SK-N-SH (cell line): ENCODE measurements around the gene TERT. TPM values are rescaled to one million over a fixed set of nuclear protein-coding genes. Genes with fewer than 3 reads are reported as not detected.

Source experiments
- CTCF ChIA-PET: fragments of 300-600, 350-600 bp; formaldehyde crosslinking; extraction: SDS; loops from one replicate; lab custom pipeline; 2021; lab: Yijun Ruan, JAX
- POLR2A ChIA-PET: fragments of 350-600 bp; sonication (Branson Sonifier 250); formaldehyde crosslinking; extraction: SDS; loops from one replicate; lab custom pipeline; 2020; ENCODE audit warnings: antibody characterized with exemption, inconsistent platforms; lab: Yijun Ruan, JAX
- DNase-seq: peaks from one replicate; pipeline ENCODE4 v3.0.0; 2012
- H2AFZ ChIP-seq: fragments of 200-600 bp; sonication (generic); 2 replicates; pipeline ENCODE4 v1.8.1; 2016; ENCODE audit warnings: antibody characterized with exemption, mild to moderate bottlenecking, low read depth
- H3F3A ChIP-seq: fragments of 200-600 bp; sonication (generic); replicated peaks from 2 replicates; pipeline ENCODE3; 2016; ENCODE audit warnings: antibody characterized with exemption, mild to moderate bottlenecking; ENCODE audit not compliant: insufficient read depth
- H3K27ac ChIP-seq, 2 experiments: fragments of 200-500 bp in 1 of 2; fragments of 200-600 bp in 1 of 2; sonication (Bioruptor generic) in 1 of 2; sonication (generic), shearing (Covaris generic) in 1 of 2; 2 replicates each; pipeline versions ENCODE4 v1.5.1 to v1.6.1; 2014 to 2016; ENCODE audit warnings: low read depth in 2 of 2, inconsistent platforms in 1 of 2, low read length in 1 of 2, mild to moderate bottlenecking in 1 of 2, mixed read lengths in 1 of 2
- H3K27me3 ChIP-seq: fragments of 200-600 bp; sonication (generic), shearing (Covaris generic); 2 replicates; pipeline ENCODE4 v1.6.1; 2016; ENCODE audit warnings: mixed run types; ENCODE audit not compliant: insufficient read depth
- H3K36me3 ChIP-seq, 2 experiments: fragments of 200-500 bp in 1 of 2; fragments of 200-600 bp in 1 of 2; sonication (Bioruptor generic) in 1 of 2; sonication (generic) in 1 of 2; replicated peaks in 1 of 2; 2 replicates each; pipeline versions ENCODE3 to v1.5.1; 2014 to 2016; ENCODE audit warnings: low read length in 1 of 2, mild to moderate bottlenecking in 1 of 2; ENCODE audit not compliant: insufficient read depth in 2 of 2, control insufficient read depth in 1 of 2
- H3K4me1 ChIP-seq, 2 experiments: fragments of 200-500 bp in 1 of 2; fragments of 200-600 bp in 1 of 2; sonication (Bioruptor generic) in 1 of 2; sonication (generic), shearing (Covaris generic) in 1 of 2; 2 replicates each; pipeline versions ENCODE4 v1.5.1 to v1.6.1; 2014 to 2016; ENCODE audit warnings: low read depth in 1 of 2, low read length in 1 of 2, mixed run types in 1 of 2; ENCODE audit not compliant: insufficient read depth in 2 of 2, control insufficient read depth in 1 of 2
- H3K4me2 ChIP-seq: fragments of 200-600 bp; sonication (generic), shearing (Covaris generic); 2 replicates; pipeline ENCODE4 v1.6.1; 2017; ENCODE audit warnings: mixed run types
- H3K4me3 ChIP-seq, 2 experiments: fragments of 200-500 bp in 1 of 2; fragments of 200-600 bp in 1 of 2; sonication (Bioruptor generic) in 1 of 2; sonication (generic), shearing (Covaris generic) in 1 of 2; 2 replicates each; pipeline versions ENCODE4 v1.5.1 to v1.8.1; 2014 to 2016; ENCODE audit warnings: low read depth in 2 of 2, inconsistent platforms in 1 of 2, low read length in 1 of 2, mild to moderate bottlenecking in 1 of 2, mixed read lengths in 1 of 2, moderate library complexity in 1 of 2
- H3K79me2 ChIP-seq: fragments of 200-600 bp; sonication (generic); 2 replicates; pipeline ENCODE4 v1.8.1; 2017; ENCODE audit warnings: mild to moderate bottlenecking; ENCODE audit not compliant: insufficient read depth
- H3K9ac ChIP-seq: fragments of 200-600 bp; sonication (generic); 2 replicates; pipeline ENCODE4 v1.6.1; 2017; ENCODE audit warnings: mixed run types
- H3K9me2 ChIP-seq: fragments of 200-600 bp; sonication (generic); 2 replicates; pipeline ENCODE4 v1.6.1; 2017; ENCODE audit warnings: mixed run types
- H3K9me3 ChIP-seq: fragments of 200-600 bp; sonication (generic); 2 replicates; pipeline ENCODE4 v1.6.1; 2017; ENCODE audit warnings: mixed run types, mild to moderate bottlenecking, moderate library complexity
- H4K20me1 ChIP-seq: fragments of 200-600 bp; sonication (generic); 2 replicates; pipeline ENCODE4 v1.6.1; 2017; ENCODE audit warnings: mild to moderate bottlenecking, mixed run types; ENCODE audit not compliant: insufficient read depth
- EP300 ChIP-seq, 2 experiments: IDR thresholded peaks; 2 replicates each; pipeline versions ENCODE4 v1.4.0 to v1.6.1; 2012; ENCODE audit warnings: borderline replicate concordance in 1 of 2, low read depth in 1 of 2, low read length in 1 of 2
- EZH2phosphoT487 ChIP-seq: fragments of 200-600 bp; sonication (generic); IDR thresholded peaks from 2 replicates; pipeline ENCODE4 v1.6.1; 2017; ENCODE audit warnings: low read depth, mixed run types, mild to moderate bottlenecking, antibody characterized with exemption, moderate library complexity, borderline replicate concordance
- FOSL2 ChIP-seq: IDR thresholded peaks from 2 replicates; pipeline ENCODE4 v1.4.0; 2012; ENCODE audit warnings: low read depth, mild to moderate bottlenecking, moderate library complexity, borderline replicate concordance
- GATA2 ChIP-seq: sonication (generic); formaldehyde crosslinking; IDR thresholded peaks from 2 replicates; pipeline ENCODE4 v1.5.0; 2020; ENCODE audit warnings: mild to moderate bottlenecking, missing genetic modification reagents
- IRF3 ChIP-seq: fragments of 150-350 bp; IDR thresholded peaks from 2 replicates; pipeline ENCODE4 v1.6.1; 2016; ENCODE audit warnings: mild to moderate bottlenecking, low read depth, low read length
- NFIC ChIP-seq: IDR thresholded peaks from 2 replicates; pipeline ENCODE4 v1.4.0; 2012; ENCODE audit warnings: borderline replicate concordance
- NRF1 ChIP-seq: IDR thresholded peaks from 2 replicates; pipeline ENCODE4 v1.6.1; 2012; ENCODE audit warnings: low read depth, mild to moderate bottlenecking, low read length
- RAD21 ChIP-seq: IDR thresholded peaks from 2 replicates; pipeline ENCODE4 v1.6.1; 2012; ENCODE audit warnings: mild to moderate bottlenecking, low read length
- RCOR1 ChIP-seq: fragments of 150-350 bp; IDR thresholded peaks from 2 replicates; pipeline ENCODE4 v1.6.1; 2017; ENCODE audit warnings: antibody characterized with exemption, low read length
- REST ChIP-seq: IDR thresholded peaks from 2 replicates; pipeline ENCODE4 v1.6.1; 2012; ENCODE audit warnings: mild to moderate bottlenecking, low read depth, low read length, moderate library complexity
- RFX5 ChIP-seq: IDR thresholded peaks from 2 replicates; pipeline ENCODE4 v1.6.1; 2012; ENCODE audit warnings: mild to moderate bottlenecking, improper control_type of control experiment, low read length
- RXRA ChIP-seq: IDR thresholded peaks from 2 replicates; pipeline ENCODE4 v1.4.0; 2012; ENCODE audit warnings: low read depth, mild to moderate bottlenecking, borderline replicate concordance
- SMC3 ChIP-seq: IDR thresholded peaks from 2 replicates; pipeline ENCODE4 v1.6.1; 2012; ENCODE audit warnings: low read depth, low read length, improper control_type of control experiment
- WGBS: methylation state at CpG from one replicate; pipeline ENCODE4 v1.1.6; 2017; ENCODE audit warnings: low lambda C conversion rate; 5-methylcytosine and 5-hydroxymethylcytosine counted together
- polyA plus RNA-seq, 3 experiments: library from polyadenylated mRNA; depleted of rRNA; stranded (reverse); fragments of >200 nt; gene quantifications; 2 replicates each; pipeline ENCODE4 v1.2.3, GENCODE V29; 2012
- TF ChIP-seq, protein P1 (sequence below): IDR thresholded peaks from 2 replicates; pipeline ENCODE4 v1.4.0; 2012; ENCODE audit warnings: low read depth, borderline replicate concordance
- TF ChIP-seq, protein P2 (sequence below): IDR thresholded peaks from 2 replicates; pipeline ENCODE4 v1.4.0; 2012; ENCODE audit warnings: low read depth, borderline replicate concordance

Gene TERT
- polyA plus RNA-seq, 1 of the 3 experiments (the other 2 are of a cell fraction), result 2.4 TPM

GRCh38 chr5:1264211-1264610, 30.7 kb downstream of the TERT start:
- Histone ChIP-seq H3K9ac (no peak overlapping the region), H3K4me1 (no peaks in the 10 kb centered on the region), H3K9me2 (no peaks in the 10 kb centered on the region), H3K4me3 (no peak overlapping the region), H3K9me3 (no peaks in the 10 kb centered on the region; the same call in 1 of the 2 replicates), H3F3A (no peaks in the 10 kb centered on the region), H4K20me1 (no peaks in the 10 kb centered on the region), H3K4me2 (no peak overlapping the region), H2AFZ (no peak overlapping the region), H3K27ac (no peak overlapping the region), H3K27me3 (no peaks in the 10 kb centered on the region; the same call in 1 of the 2 replicates), H3K79me2 (no peaks in the 10 kb centered on the region), H3K36me3 (no peaks in the 10 kb centered on the region)
- ChIA-PET CTCF (no interaction called here), POLR2A (no interaction called here)
- WGBS, result 67% methylated on average over 11 of the region's 18 CpGs
- TF ChIP-seq EP300 (IDR thresholded peaks at IDR 0.05; ENCODE audit: borderline replicate concordance in 1 of 2, low read depth in 1 of 2, low read length in 1 of 2) (no peak), RCOR1 (no peak), RFX5 (no peak), EZH2phosphoT487 (no peak), RAD21 (no peak), NRF1 (no peak), NFIC (no peak), REST (no peak), GATA2 (no peak)
- TF ChIP-seq, protein P1, sequence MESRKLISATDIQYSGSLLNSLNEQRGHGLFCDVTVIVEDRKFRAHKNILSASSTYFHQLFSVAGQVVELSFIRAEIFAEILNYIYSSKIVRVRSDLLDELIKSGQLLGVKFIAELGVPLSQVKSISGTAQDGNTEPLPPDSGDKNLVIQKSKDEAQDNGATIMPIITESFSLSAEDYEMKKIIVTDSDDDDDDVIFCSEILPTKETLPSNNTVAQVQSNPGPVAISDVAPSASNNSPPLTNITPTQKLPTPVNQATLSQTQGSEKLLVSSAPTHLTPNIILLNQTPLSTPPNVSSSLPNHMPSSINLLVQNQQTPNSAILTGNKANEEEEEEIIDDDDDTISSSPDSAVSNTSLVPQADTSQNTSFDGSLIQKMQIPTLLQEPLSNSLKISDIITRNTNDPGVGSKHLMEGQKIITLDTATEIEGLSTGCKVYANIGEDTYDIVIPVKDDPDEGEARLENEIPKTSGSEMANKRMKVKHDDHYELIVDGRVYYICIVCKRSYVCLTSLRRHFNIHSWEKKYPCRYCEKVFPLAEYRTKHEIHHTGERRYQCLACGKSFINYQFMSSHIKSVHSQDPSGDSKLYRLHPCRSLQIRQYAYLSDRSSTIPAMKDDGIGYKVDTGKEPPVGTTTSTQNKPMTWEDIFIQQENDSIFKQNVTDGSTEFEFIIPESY, result no peak
- TF ChIP-seq, protein P2, sequence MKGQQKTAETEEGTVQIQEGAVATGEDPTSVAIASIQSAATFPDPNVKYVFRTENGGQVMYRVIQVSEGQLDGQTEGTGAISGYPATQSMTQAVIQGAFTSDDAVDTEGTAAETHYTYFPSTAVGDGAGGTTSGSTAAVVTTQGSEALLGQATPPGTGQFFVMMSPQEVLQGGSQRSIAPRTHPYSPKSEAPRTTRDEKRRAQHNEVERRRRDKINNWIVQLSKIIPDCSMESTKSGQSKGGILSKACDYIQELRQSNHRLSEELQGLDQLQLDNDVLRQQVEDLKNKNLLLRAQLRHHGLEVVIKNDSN, result no peak
- DNase-seq, result no peak

- H4K20me1 ChIP-seq, result no peaks in the 10 kb centered on the region
- H3K9me3 ChIP-seq, result no peaks in the 10 kb centered on the region; the same call in 1 of the 2 replicates
- 50% methylated on average over 1 of the region's 1 CpG for WGBS
- H3F3A ChIP-seq, result no peaks in the 10 kb centered on the region
- no peak overlapping the region for H2AFZ ChIP-seq
- no peaks in the 10 kb centered on the region for H3K9me2 ChIP-seq
- no peak overlapping the region for H3K4me3 ChIP-seq
- no peaks in the 10 kb centered on the region for H3K36me3 ChIP-seq
- H3K9ac ChIP-seq, result no peak overlapping the region
- ChIA-PET CTCF (no interaction called here), POLR2A (no interaction called here)
- DNase-seq, result no peak
- TF ChIP-seq RXRA, result no peak
- TF ChIP-seq FOSL2, result no peak
- no peak for TF ChIP-seq IRF3
- no peak for TF ChIP-seq SMC3
- no peaks in the 10 kb centered on the region for H3K79me2 ChIP-seq
- no peaks in the 10 kb centered on the region; the same call in 1 of the 2 replicates for H3K27me3 ChIP-seq
- no peaks in the 10 kb centered on the region for H3K4me1 ChIP-seq
- H3K27ac ChIP-seq, result no peak overlapping the region
- no peak overlapping the region for H3K4me2 ChIP-seq
Observed at GRCh38 chr5:1262381-1262780, 32.5 kb downstream of the TERT start.
